KG1 (cell line): ENCODE results near the gene ORMDL2.

ENCODE experiments used
- DNase-seq: peaks from one replicate; lab custom pipeline; 2025; lab: John Stamatoyannopoulos, UW

ORMDL2 gene

GRCh38 chr12:55817345-55818139 lies at the start of gene ORMDL2, which contains the start of gene SARNP:
TSS of gene ORMDL2 (plus strand) at chr12:55818041. CDS start at chr12:55819000, 959 bp downstream.
TSS of gene SARNP (minus strand) at chr12:55817724. CDS start at chr12:55817701, 23 bp downstream.
- peak; percentile 55 for DNase-seq

- DNase-seq = no peak
Measured at GRCh38 chr12:55771736-55772135, 46.1 kb upstream of the ORMDL2 start.

GRCh38 chr12:55777856-55778255 lies 40.0 kb upstream of the ORMDL2 start:
- DNase-seq = no peak

GRCh38 chr12:55780685-55781084 lies 37.2 kb upstream of the ORMDL2 start:
- no peak for DNase-seq

GRCh38 chr12:55788546-55788945 lies 29.3 kb upstream of the ORMDL2 start:
- DNase-seq = no peak

- DNase-seq = no peak
Measured at GRCh38 chr12:55789171-55789570, 28.7 kb upstream of the ORMDL2 start.

- no peak for DNase-seq
Measured at GRCh38 chr12:55789893-55790292, 27.9 kb upstream of the ORMDL2 start.

- no peak for DNase-seq
Measured at GRCh38 chr12:55795950-55796349, 21.9 kb upstream of the ORMDL2 start.

GRCh38 chr12:55797068-55797467 lies 20.8 kb upstream of the ORMDL2 start:
- no peak for DNase-seq

GRCh38 chr12:55797550-55797949 lies 20.3 kb upstream of the ORMDL2 start:
- no peak for DNase-seq

GRCh38 chr12:55806982-55807381 lies 10.9 kb upstream of the ORMDL2 start:
- DNase-seq = no peak

- DNase-seq = no peak
Measured at GRCh38 chr12:55809274-55809673, 8.6 kb upstream of the ORMDL2 start.

- DNase-seq = no peak
Measured at GRCh38 chr12:55812088-55812487, 5.8 kb upstream of the ORMDL2 start.

GRCh38 chr12:55814257-55814656 lies 3.6 kb upstream of the ORMDL2 start:
- DNase-seq = no peak

GRCh38 chr12:55815473-55815872 lies 2.4 kb upstream of the ORMDL2 start:
- DNase-seq = no peak

GRCh38 chr12:55816881-55817344 lies 928 bp upstream of the ORMDL2 start:
- DNase-seq = no peak

- DNase-seq = peak; percentile 48
Measured at GRCh38 chr12:55818140-55818728, 393 bp downstream of the ORMDL2 start.

- DNase-seq = no peak
Measured at GRCh38 chr12:55818886-55819285, 1.0 kb downstream of the ORMDL2 start.

GRCh38 chr12:55820679-55821078 lies 2.8 kb downstream of the ORMDL2 start:
- DNase-seq = no peak

GRCh38 chr12:55822228-55822627 lies 4.4 kb downstream of the ORMDL2 start:
- DNase-seq = no peak

GRCh38 chr12:55823419-55823818 lies 5.6 kb downstream of the ORMDL2 start:
- no peak for DNase-seq

GRCh38 chr12:55824726-55825125 lies 6.9 kb downstream of the ORMDL2 start:
- no peak for DNase-seq

GRCh38 chr12:55827806-55828205 lies 10.0 kb downstream of the ORMDL2 start:
- DNase-seq = no peak
